Fibroblast of lung (primary cell): ENCODE measurements around the gene CTSW. TPM values are rescaled to one million over a fixed set of nuclear protein-coding genes. Genes with fewer than 3 reads are reported as not detected.

Source experiments
- DNase-seq, 2 donors: peaks; one replicate each; pipeline versions ENCODE4 v3.0.0 to v3.0.0-alpha.2; 2010; ENCODE audit warnings: low read depth in 2 of 2
- H2AFZ ChIP-seq: 2 replicates; pipeline ENCODE4 v1.5.1; 2012; ENCODE audit warnings: low read length, control low read depth, inconsistent platforms
- H3K27ac ChIP-seq: 2 replicates; pipeline ENCODE4 v1.5.1; 2011; ENCODE audit warnings: low read length, control low read depth; ENCODE audit not compliant: insufficient read depth
- H3K27me3 ChIP-seq: 2 replicates; pipeline ENCODE4 v1.5.1; 2011; ENCODE audit warnings: mild to moderate bottlenecking, low read length; ENCODE audit not compliant: control insufficient read depth, insufficient read depth
- H3K36me3 ChIP-seq: 2 replicates; pipeline ENCODE4 v1.5.1; 2011; ENCODE audit warnings: low read length; ENCODE audit not compliant: control insufficient read depth, insufficient read depth
- H3K4me1 ChIP-seq: 2 replicates; pipeline ENCODE4 v1.5.1; 2011; ENCODE audit warnings: low read length; ENCODE audit not compliant: control insufficient read depth, insufficient read depth; ENCODE audit errors: extremely low read depth
- H3K4me2 ChIP-seq: 2 replicates; pipeline ENCODE4 v1.5.1; 2011; ENCODE audit warnings: low read length, control low read depth; ENCODE audit not compliant: insufficient read depth; ENCODE audit errors: extremely low read depth
- H3K4me3 ChIP-seq, 4 experiments: fragments of 200-600 bp in 1 of 4; sonication (generic) in 1 of 4; replicated peaks in 1 of 4; 2 replicates each; pipeline ENCODE4 v1.5.1; 2011 to 2016; ENCODE audit warnings: low read length in 4 of 4, low read depth in 3 of 4, mild to moderate bottlenecking in 3 of 4, control low read depth in 2 of 4, inconsistent platforms in 1 of 4, mixed read lengths in 1 of 4; ENCODE audit not compliant: insufficient read depth in 1 of 4; ENCODE audit errors: control extremely low read depth in 1 of 4
- H3K79me2 ChIP-seq: 2 replicates; pipeline ENCODE4 v1.5.1; 2012; ENCODE audit warnings: mild to moderate bottlenecking, low read length, inconsistent platforms; ENCODE audit not compliant: control insufficient read depth, insufficient read depth
- H3K9ac ChIP-seq: 2 replicates; pipeline ENCODE4 v1.5.1; 2011; ENCODE audit warnings: mild to moderate bottlenecking, low read length, control low read depth; ENCODE audit not compliant: insufficient read depth
- H3K9me3 ChIP-seq: 2 replicates; pipeline ENCODE4 v1.5.1; 2012; ENCODE audit warnings: low read depth, low read length; ENCODE audit not compliant: control insufficient read depth, insufficient read depth
- H4K20me1 ChIP-seq: 2 replicates; pipeline ENCODE4 v1.5.1; 2011; ENCODE audit warnings: low read length; ENCODE audit not compliant: control insufficient read depth, insufficient read depth; ENCODE audit errors: extremely low read depth
- CTCF ChIP-seq, 2 donors: IDR thresholded peaks in 1 of 2; conservative IDR thresholded peaks in 1 of 2; 1 replicate in 1 of 2; 2 replicates in 1 of 2; pipeline ENCODE4 v1.5.1; 2011 to 2012; ENCODE audit warnings: low read length in 2 of 2, control low read depth in 1 of 2, inconsistent platforms in 1 of 2, low read depth in 1 of 2, mild to moderate bottlenecking in 1 of 2
- EZH2 ChIP-seq: IDR thresholded peaks from 2 replicates; pipeline ENCODE4 v1.5.1; 2012; ENCODE audit warnings: low read length, control low read depth, mild to moderate bottlenecking; ENCODE audit errors: missing control alignments
- polyA plus RNA-seq, 2 donors: library from polyadenylated mRNA; depleted of rRNA in 1 of 2; stranded (reverse) in 1 of 2; unstranded in 1 of 2; fragments of >200 nt; gene quantifications; 2 replicates each; pipeline ENCODE4 v1.2.1, GENCODE V29; 2011 to 2012; ENCODE audit warnings: missing spikeins in 1 of 2
- total RNA-seq: library from RNA; depleted of rRNA; stranded (reverse); fragments of >200 nt; gene quantifications from 2 replicates; pipeline ENCODE4 v1.2.1, GENCODE V29; 2014

CTSW gene
- total and polyA plus RNA-seq, 2 donors (not counting 1 experiment from before 2014, with no cell fraction given), result not detected

- no peak for DNase-seq
- H3K4me1 ChIP-seq, result peaks cover 15% of the 10 kb centered on the region
- peaks cover 36% of the 10 kb centered on the region for H3K79me2 ChIP-seq
- peaks cover 49% of the 10 kb centered on the region for H3K36me3 ChIP-seq
- H3K27ac ChIP-seq, result no peak overlapping the region
- H3K4me3 ChIP-seq, result no peak overlapping the region
- H2AFZ ChIP-seq, result no peak overlapping the region
- no peak for TF ChIP-seq CTCF (conservative IDR thresholded peaks at IDR 0.05 in 1 of 2, IDR thresholded peaks at IDR 0.05 in 1 of 2; ENCODE audit: low read depth in 1 of 2, low read length in 2 of 2)
- TF ChIP-seq EZH2, result no peak
- H3K27me3 ChIP-seq, result no peaks in the 10 kb centered on the region
- no peaks in the 10 kb centered on the region for H4K20me1 ChIP-seq
- H3K4me2 ChIP-seq, result no peak overlapping the region
- no peaks in the 10 kb centered on the region for H3K9me3 ChIP-seq
- H3K9ac ChIP-seq, result no peak overlapping the region
Measured at GRCh38 chr11:65863889-65864705, 15.5 kb upstream of the CTSW start.

GRCh38 chr11:65864706-65865471 lies 14.7 kb upstream of the CTSW start:
- H3K4me1 ChIP-seq, result peaks cover 15% of the 10 kb centered on the region
- TF ChIP-seq EZH2, result no peak
- no peak for TF ChIP-seq CTCF (conservative IDR thresholded peaks at IDR 0.05 in 1 of 2, IDR thresholded peaks at IDR 0.05 in 1 of 2; ENCODE audit: low read depth in 1 of 2, low read length in 2 of 2)
- no peak overlapping the region for H3K27ac ChIP-seq
- no peak overlapping the region for H2AFZ ChIP-seq
- no peak overlapping the region for H3K4me2 ChIP-seq
- no peak overlapping the region for H3K9ac ChIP-seq
- H3K27me3 ChIP-seq, result no peaks in the 10 kb centered on the region
- H4K20me1 ChIP-seq, result no peaks in the 10 kb centered on the region
- H3K9me3 ChIP-seq, result no peaks in the 10 kb centered on the region
- peaks cover 54% of the 10 kb centered on the region for H3K36me3 ChIP-seq
- no peak for DNase-seq
- H3K79me2 ChIP-seq, result peaks cover 39% of the 10 kb centered on the region
- no peak overlapping the region for H3K4me3 ChIP-seq

GRCh38 chr11:65865550-65866172 lies 14.0 kb upstream of the CTSW start:
- no peak for DNase-seq
- no peak for TF ChIP-seq EZH2
- TF ChIP-seq CTCF (conservative IDR thresholded peaks at IDR 0.05 in 1 of 2, IDR thresholded peaks at IDR 0.05 in 1 of 2; ENCODE audit: low read depth in 1 of 2, low read length in 2 of 2), result no peak
- no peaks in the 10 kb centered on the region for H4K20me1 ChIP-seq
- H2AFZ ChIP-seq, result no peak overlapping the region
- peaks cover 46% of the 10 kb centered on the region for H3K79me2 ChIP-seq
- peaks cover 57% of the 10 kb centered on the region for H3K36me3 ChIP-seq
- no peak overlapping the region for H3K27ac ChIP-seq
- H3K9me3 ChIP-seq, result no peaks in the 10 kb centered on the region
- H3K4me1 ChIP-seq, result peaks cover 18% of the 10 kb centered on the region
- no peak overlapping the region for H3K4me2 ChIP-seq
- H3K9ac ChIP-seq, result no peak overlapping the region
- H3K4me3 ChIP-seq, result no peak overlapping the region
- no peaks in the 10 kb centered on the region for H3K27me3 ChIP-seq
